Activated T-cell treated with anti-CD3 and anti-CD28 coated beads, Interleukin-2, amount 50 U/mL, for 48 hours (primary cell): ENCODE measurements around the gene LIMS3.
"Not testable (repeated sequence)": the region's sequence is repeated elsewhere in the genome, so short reads cannot be mapped to it uniquely, and the experiment has no call there.

Experiments
- DNase-seq, 2 experiments: peaks; one replicate each; pipeline ENCODE4 v3.0.0-alpha.2; 2020

The LIMS3 gene

DNA sequence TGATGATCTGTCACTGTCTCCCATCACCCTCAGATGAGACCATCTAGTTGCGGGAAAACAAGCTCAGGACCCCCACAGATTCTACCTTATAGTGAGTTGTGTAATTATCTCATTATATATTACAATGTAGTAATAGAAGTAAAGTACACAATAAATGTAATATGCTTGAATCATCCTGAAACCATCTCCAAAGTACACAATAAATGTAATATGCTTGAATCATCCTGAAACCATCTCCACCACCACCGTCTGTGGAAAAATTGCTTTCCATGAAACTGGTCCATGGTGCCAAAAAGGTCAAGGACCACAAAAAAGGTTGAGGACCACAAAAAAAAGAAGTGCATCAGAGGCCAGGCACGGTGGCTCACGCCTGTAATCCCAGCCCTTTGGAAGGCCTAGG lies 29.3 kb downstream of the LIMS3 start:
- DNase-seq = not testable (repeated sequence)

DNA sequence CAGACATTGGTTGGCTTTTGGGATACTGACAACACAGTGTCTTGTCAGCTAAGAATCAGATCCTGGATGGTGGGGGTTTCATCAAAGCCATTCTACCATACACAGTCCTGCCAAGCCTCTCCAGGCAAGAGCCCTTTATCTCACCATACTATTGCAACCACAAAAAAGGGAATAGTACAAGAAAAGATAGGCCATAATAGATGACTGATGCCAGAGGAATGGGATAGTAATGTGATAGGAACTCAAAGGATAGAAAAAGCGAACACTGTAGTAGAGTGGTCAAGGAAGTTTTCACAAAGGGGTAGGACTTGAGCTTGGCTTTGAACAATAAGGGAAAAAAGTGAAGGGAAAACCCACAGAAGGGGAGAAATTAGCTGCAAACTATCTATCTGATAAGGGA lies 30.7 kb downstream of the LIMS3 start:
- DNase-seq = not testable (repeated sequence)

DNA sequence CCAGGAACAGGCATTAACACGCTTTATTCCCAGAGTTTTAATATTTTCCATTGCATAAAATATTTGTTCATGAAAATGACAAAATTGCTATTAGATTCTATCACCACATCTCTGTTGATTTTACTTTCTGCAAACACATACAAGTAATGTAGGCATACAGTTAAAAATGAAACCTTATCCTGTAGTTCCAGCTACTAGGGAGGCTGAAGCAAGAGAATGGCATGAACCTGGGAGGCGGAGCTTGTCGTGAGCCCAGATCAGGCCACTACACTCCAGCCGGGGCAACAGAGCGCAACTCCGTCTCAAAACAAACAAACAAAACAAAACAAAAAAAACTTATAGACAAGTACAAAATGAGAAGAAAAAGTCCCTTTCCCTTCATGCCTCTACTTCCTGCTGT lies 38.0 kb downstream of the LIMS3 start:
- not testable (repeated sequence) for DNase-seq

DNA sequence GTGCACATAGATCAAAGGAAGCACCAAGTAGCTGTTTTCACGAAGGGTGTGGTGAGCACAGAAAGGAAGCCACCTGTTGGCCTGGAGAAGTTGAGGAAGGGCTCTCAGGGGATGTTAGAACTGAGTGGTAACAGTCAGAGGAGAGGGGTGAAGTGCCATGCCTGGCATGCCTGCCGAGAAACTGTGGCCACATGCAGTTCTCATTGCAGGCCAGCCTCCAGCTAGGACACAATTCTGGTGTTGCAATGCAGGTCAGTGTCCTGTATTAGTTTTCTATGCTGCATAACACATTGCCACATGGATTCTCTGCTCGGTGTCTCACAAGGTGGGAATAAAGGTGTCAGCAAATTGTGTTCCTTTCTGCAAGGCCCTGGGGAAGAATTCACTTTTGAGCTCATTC lies 46.9 kb downstream of the LIMS3 start:
- not testable (repeated sequence) for DNase-seq

DNA sequence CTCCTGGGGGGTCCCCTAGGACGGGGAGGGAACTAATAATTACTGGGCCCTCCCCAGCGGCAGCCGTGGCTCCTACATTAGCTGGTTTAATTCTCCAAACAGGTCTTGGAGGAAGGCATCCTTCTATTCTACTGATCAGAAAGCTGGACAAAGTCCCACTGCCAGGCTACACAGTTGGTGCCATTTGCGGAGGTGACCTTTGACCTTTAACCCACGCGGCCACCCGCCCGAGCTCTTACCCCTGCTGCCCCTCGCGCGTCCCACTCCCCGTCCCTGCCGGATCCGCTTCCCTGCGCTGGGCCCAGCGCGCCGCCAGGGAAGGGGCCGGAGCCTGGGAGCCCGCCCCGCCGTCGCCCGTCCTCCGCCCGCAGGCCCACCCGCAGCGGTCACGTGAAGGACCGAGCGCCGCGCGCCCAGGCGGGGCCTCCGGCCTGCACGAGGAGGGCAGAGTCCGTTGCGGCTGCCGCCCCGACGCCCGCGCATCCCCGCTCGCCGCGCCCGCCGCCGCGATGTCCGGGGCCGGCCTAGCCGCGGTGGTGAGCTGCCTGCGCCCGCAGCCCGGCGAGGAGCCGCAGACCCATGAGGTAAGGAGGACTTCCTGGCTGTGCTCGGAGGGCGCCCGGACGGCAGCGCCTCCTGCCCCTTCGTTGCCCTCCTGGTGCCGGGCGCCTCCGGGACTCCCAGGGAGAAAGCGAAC lies 48.9 kb downstream of the LIMS3 start:
- DNase-seq = not testable (repeated sequence)

DNA sequence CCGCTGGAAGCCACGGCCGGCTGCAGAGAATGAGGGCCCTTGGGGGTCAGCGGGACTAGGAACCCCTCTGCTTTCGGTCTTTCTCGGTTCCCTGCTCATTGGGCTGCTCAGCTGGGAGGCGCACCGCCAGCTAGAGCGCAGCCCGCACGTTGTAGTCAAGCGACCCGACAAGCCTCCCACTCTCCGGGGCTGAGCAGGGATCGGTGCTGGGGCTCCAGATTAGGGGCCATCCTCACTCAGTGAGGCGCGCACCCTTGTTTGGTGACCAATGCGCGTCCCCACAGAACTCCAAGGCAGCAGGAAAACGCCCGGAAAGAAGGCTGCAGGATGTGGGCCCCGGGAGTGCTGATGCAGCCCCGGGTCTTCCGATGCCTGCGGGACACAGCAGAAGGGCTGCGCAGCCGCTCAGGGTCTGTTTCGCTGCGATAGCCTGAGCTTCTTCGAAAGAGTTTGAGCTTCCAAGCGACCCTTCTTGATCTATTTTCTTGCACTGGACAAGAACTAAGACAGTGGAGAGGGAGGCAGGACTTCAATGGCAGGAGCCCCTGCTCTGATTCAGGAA lies 49.6 kb downstream of the LIMS3 start:
- peak; percentile 14 for DNase-seq

DNA sequence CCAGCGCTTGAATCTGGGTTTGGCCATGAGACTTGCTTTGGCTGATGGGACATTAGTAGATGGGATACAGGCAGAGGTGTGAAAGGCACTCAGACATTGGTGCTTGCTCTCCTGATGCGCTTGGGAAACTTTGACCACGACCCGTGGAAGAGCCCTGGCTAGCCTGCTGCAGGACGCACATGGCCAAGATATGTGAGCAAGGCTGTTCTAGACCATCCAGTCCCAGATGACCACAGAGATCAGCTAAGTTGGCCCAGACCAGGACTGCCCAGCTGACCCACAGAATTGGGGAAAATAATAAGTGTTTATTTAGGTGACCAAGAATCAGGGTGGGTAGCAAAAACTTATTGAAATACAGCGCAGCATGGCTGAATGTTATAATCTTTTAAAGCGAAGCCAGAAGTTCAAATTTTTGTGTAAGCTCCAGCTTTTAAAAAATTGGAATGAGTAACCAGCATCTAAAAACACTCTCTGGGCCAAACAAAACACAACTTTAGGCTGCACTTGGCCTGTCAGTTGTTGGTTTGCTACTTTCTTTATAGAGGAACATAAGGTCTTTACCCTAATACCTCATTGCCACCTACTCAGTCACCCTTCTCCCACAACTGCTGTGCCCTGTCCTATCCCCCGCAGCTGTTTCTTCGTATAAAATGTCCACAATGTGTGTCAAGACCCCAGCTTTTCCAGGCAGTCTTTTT lies 51.8 kb downstream of the LIMS3 start:
- DNase-seq = not testable (repeated sequence)

DNA sequence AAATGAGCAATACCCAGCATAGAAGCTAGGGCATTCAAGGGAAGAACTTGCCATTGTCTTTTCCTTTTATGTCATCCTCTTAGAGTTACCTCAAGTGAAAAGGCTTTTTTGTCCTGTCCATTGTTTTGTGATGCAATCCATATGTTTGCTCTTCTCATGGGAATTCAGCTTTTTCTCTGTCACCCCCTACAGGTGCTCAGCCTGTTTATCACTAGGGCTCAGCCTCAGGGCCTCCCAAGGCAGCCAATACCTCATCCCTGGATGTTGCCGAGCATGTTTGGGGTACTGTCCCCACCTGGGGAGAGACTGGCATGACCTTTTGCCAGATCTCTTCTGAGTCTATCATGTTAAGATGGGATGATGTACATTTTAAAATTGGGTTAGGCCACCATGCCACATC lies 65.5 kb downstream of the LIMS3 start:
- DNase-seq = not testable (repeated sequence)

DNA sequence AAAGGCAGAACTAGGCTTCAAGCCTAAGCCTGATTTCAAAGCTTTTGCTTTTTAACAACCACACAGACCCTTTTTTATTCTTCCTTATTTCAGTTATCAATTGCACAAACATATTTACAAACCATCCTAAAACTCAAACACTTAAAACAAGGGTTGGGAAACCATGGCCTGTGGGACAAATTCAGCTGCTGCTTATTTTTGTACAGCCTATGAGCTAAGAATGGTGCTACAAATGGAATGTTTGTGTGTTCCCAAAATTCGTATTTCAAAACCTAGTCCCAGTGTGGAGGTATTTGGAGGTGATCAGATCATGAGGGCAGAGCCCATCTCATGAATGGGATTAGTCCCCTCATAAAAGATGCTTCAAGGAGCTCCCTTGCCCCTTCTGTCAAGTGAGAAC lies 67.0 kb downstream of the LIMS3 start:
- DNase-seq = not testable (repeated sequence)

DNA sequence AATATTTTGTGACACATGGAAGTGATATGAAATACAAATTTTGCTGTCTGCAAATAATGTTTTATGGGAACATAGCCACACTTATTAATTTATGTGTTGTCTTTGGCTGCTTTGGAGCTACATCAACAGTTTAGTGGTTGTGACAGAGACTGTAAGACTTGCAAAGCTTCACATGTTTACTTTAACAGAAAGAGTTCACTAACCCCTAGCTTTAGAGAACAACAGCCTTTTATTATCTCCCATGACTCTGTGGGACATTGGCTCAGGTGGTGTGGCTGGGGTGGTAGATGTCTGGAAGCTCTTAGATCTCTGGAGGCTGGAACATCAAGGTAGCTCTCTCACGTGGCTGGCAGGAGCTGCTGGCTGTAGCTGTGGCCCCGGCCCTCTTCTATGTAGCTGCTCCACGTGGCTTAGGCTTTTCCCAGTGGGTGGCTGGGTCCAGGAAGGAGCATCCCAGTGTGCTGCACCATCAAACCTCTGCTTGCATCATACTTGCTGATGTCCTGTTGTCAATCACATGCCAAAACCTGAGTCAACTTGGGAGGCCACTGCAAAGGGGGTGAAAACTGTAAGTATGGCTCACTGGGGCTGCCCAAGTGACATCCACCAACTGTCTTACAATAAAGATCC lies 67.7 kb downstream of the LIMS3 start:
- not testable (repeated sequence) for DNase-seq

DNA sequence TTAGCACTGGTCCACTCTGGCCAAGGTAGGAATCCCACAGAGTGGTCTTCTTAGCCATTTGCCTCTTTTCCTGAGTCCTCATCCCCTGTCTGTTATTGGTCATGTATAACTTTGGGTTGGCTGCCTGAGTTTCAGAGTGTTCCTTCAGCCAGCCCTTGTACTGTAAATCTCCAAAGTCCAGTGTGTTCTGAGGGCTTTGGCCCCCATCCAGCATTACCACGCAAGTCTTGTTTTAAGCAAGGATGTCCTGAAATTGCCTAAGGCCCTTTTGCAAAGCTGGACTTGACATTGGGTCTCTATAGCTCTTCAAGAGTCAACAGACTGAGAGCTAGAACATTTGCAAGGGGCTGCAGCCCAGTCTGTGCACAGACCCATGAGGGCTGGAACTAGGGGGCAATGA lies 68.4 kb downstream of the LIMS3 start:
- not testable (repeated sequence) for DNase-seq

DNA sequence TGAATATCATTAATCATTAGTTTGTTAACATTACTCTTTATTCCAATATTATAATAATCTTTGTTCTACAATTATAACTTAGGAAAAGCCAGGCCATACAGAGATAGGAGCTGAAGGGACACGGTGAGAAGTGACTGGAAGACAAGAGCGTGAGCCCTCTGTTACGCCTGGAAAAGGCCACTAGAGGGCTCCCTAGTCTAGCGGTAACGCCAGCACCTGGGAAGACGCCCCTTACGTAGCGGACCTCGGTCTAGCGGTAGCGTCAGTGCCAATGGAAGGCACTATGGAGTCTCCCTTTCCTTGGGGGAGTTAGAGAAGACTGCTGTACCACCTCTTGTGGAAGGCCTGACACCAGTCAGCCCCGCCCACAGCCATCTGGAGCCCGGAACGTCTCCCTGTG lies 71.4 kb downstream of the LIMS3 start:
- DNase-seq = not testable (repeated sequence)

DNA sequence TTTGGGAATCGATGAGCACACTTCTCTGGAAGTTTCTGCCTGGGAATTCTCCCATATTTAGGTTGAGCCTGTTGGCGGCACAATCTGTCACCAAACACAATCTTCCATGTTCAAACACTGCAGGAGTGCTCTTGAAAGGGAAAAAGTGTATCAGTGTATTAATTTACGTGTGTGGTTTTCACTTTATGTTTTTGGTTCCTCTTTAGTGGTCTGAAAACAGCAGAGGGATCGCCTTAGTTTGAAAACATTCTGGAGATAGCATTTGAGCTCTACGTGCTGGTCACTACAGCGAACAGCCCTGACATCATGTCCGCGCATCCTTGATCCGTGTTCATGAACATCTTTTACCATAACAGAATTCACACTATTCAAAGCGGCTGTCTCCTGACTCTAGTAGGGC lies 73.2 kb downstream of the LIMS3 start:
- not testable (repeated sequence) for DNase-seq
